Kidney epithelial cell (primary cell): ENCODE data around the gene ABCC3. TPM values are rescaled to one million over a fixed set of nuclear protein-coding genes. Genes with fewer than 3 reads are reported as not detected.

Experiments used
- DNase-seq: peaks from one replicate; pipeline ENCODE4 v3.0.0-alpha.2; 2010; ENCODE audit warnings: low read depth
- H3K27me3 ChIP-seq: 2 replicates; pipeline ENCODE4 v1.6.0; 2011; ENCODE audit warnings: low read length; ENCODE audit not compliant: control insufficient read depth, insufficient read depth
- H3K36me3 ChIP-seq: 2 replicates; pipeline ENCODE4 v1.5.1; 2011; ENCODE audit warnings: low read length; ENCODE audit not compliant: control insufficient read depth, insufficient read depth
- H3K4me3 ChIP-seq: 2 replicates; pipeline ENCODE4 v1.5.1; 2011; ENCODE audit warnings: low read depth, mild to moderate bottlenecking, control low read depth, low read length
- CTCF ChIP-seq: IDR thresholded peaks from 2 replicates; pipeline ENCODE4 v1.5.1; 2011; ENCODE audit warnings: mild to moderate bottlenecking, moderate library complexity, low read length, control low read depth, inconsistent platforms; ENCODE audit not compliant: insufficient read depth, poor library complexity, severe bottlenecking
- total RNA-seq: library from RNA; depleted of rRNA; stranded (reverse); fragments of >200 nt; gene quantifications from 2 replicates; pipeline ENCODE4 v1.2.3, GENCODE V29; 2015

ABCC3 gene
- total RNA-seq, 1 donor from 2014 or later = 1.3 TPM

GRCh38 chr17:50602836-50603235 is 31.8 kb upstream of the ABCC3 start:
- DNase-seq = no peak
- Histone ChIP-seq H3K27me3 (peaks cover 63% of the 10 kb centered on the region), H3K36me3 (no peaks in the 10 kb centered on the region), H3K4me3 (no peak overlapping the region)
- no peak for TF ChIP-seq CTCF

GRCh38 chr17:50603340-50603739 is 31.3 kb upstream of the ABCC3 start:
- DNase-seq = no peak
- no peak overlapping the region for H3K4me3 ChIP-seq
- no peak for TF ChIP-seq CTCF
- peaks cover 66% of the 10 kb centered on the region for H3K27me3 ChIP-seq
- H3K36me3 ChIP-seq = no peaks in the 10 kb centered on the region

GRCh38 chr17:50604513-50604912 is 30.2 kb upstream of the ABCC3 start:
- Histone ChIP-seq H3K4me3 (no peak overlapping the region), H3K27me3 (peaks cover 72% of the 10 kb centered on the region), H3K36me3 (no peaks in the 10 kb centered on the region)
- no peak for DNase-seq
- no peak for TF ChIP-seq CTCF

- H3K36me3 ChIP-seq = no peaks in the 10 kb centered on the region
- no peak for DNase-seq
- TF ChIP-seq CTCF = no peak
- no peak overlapping the region for H3K4me3 ChIP-seq
- H3K27me3 ChIP-seq = peaks cover 73% of the 10 kb centered on the region
Observed at GRCh38 chr17:50605429-50605828, 29.3 kb upstream of the ABCC3 start.

GRCh38 chr17:50607522-50608175 is 27.0 kb upstream of the ABCC3 start:
- peaks cover 52% of the 10 kb centered on the region for H3K27me3 ChIP-seq
- no peak for DNase-seq
- TF ChIP-seq CTCF = no peak
- no peaks in the 10 kb centered on the region for H3K36me3 ChIP-seq
- H3K4me3 ChIP-seq = no peak overlapping the region

- TF ChIP-seq CTCF = no peak
- no peak for DNase-seq
- Histone ChIP-seq H3K36me3 (no peaks in the 10 kb centered on the region), H3K27me3 (peaks cover 41% of the 10 kb centered on the region), H3K4me3 (no peak overlapping the region)
Observed at GRCh38 chr17:50608700-50609379, 25.8 kb upstream of the ABCC3 start.
